CD4-positive, alpha-beta T cell treated with Interleukin-15 for 4 hours (primary cell): ENCODE results near the gene ELK4.

ENCODE experiments used
- DNase-seq: peaks from one replicate; pipeline ENCODE4 v3.0.0-alpha.2; 2020; ENCODE audit warnings: low spot score

The ELK4 gene

GRCh38 chr1:205580923-205581180 is 51.0 kb downstream of the ELK4 start:
- DNase-seq: no peak

- no peak for DNase-seq
Measured at GRCh38 chr1:205580140-205580922, 51.5 kb downstream of the ELK4 start.

- no peak for DNase-seq
Measured at GRCh38 chr1:205579711-205580110, 52.1 kb downstream of the ELK4 start.

GRCh38 chr1:205578780-205579571 is 52.8 kb downstream of the ELK4 start:
- no peak for DNase-seq

- no peak for DNase-seq
Measured at GRCh38 chr1:205577874-205578658, 53.7 kb downstream of the ELK4 start.

GRCh38 chr1:205576805-205577761 is 54.7 kb downstream of the ELK4 start:
- no peak for DNase-seq

- no peak for DNase-seq
Measured at GRCh38 chr1:205576011-205576410, 55.8 kb downstream of the ELK4 start.

- no peak for DNase-seq
Measured at GRCh38 chr1:205575294-205575885, 56.4 kb downstream of the ELK4 start.

GRCh38 chr1:205572421-205572820 is 59.4 kb downstream of the ELK4 start:
- no peak for DNase-seq

- no peak for DNase-seq
Measured at GRCh38 chr1:205571747-205572146, 60.1 kb downstream of the ELK4 start.

- DNase-seq: no peak
Measured at GRCh38 chr1:205570796-205571537, 60.8 kb downstream of the ELK4 start.

GRCh38 chr1:205570173-205570501 is 61.7 kb downstream of the ELK4 start:
- no peak for DNase-seq

- DNase-seq: no peak
Measured at GRCh38 chr1:205569411-205570172, 62.2 kb downstream of the ELK4 start.

GRCh38 chr1:205568469-205569361 is 63.1 kb downstream of the ELK4 start:
- no peak for DNase-seq

- DNase-seq: no peak
Measured at GRCh38 chr1:205568135-205568468, 63.7 kb downstream of the ELK4 start.

GRCh38 chr1:205567716-205568115 is 64.1 kb downstream of the ELK4 start:
- no peak for DNase-seq

- no peak for DNase-seq
Measured at GRCh38 chr1:205565799-205566198, 66.0 kb downstream of the ELK4 start.

GRCh38 chr1:205563927-205564441 is 67.8 kb downstream of the ELK4 start:
- DNase-seq: no peak
